IMR-90 (cell line): ENCODE data around the gene RPL31. TPM values are rescaled to one million over a fixed set of nuclear protein-coding genes. Genes with fewer than 3 reads are reported as not detected.

Experiments used
- ATAC-seq: fragments of 200-7000 bp; cut with Tn5 transposase; 2 replicates; pipeline ENCODE4 v1.9.1; 2020; ENCODE audit warnings: low read depth, mild to moderate bottlenecking, moderate library complexity
- BruUV-seq: library from RNA; stranded (reverse); fragments of 400-500 nt; replicated peaks from 2 replicates; lab custom pipeline; 2021; lab: Mats Ljungman, UMichigan
- CTCF ChIA-PET: fragments of 300-600 bp; formaldehyde crosslinking; extraction: SDS; loops from one replicate; lab custom pipeline; 2021; ENCODE audit warnings: antibody characterized with exemption; lab: Yijun Ruan, JAX
- POLR2A ChIA-PET: fragments of 300-600 bp; sonication (Branson Sonifier 250); formaldehyde crosslinking; loops from one replicate; lab custom pipeline; 2022; ENCODE audit warnings: antibody characterized with exemption; ENCODE audit not compliant: unreplicated experiment; lab: Charles Lee
- DNase-seq: peaks from one replicate; pipeline ENCODE4 v3.0.0; 2013
- H2AFZ ChIP-seq: replicated peaks from 2 replicates; pipeline ENCODE3; 2013; ENCODE audit warnings: low read length, mild to moderate bottlenecking; ENCODE audit not compliant: poor library complexity
- H2AK5ac ChIP-seq: 2 replicates; pipeline ENCODE4 v1.6.1; 2013; ENCODE audit warnings: low read depth, low read length, inconsistent platforms
- H2AK9ac ChIP-seq: replicated peaks from 2 replicates; pipeline ENCODE3; 2013; ENCODE audit warnings: mild to moderate bottlenecking, low read depth, low read length, moderate library complexity; ENCODE audit not compliant: poor library complexity
- H2BK120ac ChIP-seq: 2 replicates; pipeline ENCODE4 v1.6.1; 2013; ENCODE audit warnings: low read depth, low read length, inconsistent platforms
- H2BK15ac ChIP-seq: 3 replicates; pipeline ENCODE4 v1.6.1; 2013; ENCODE audit warnings: low read depth, low read length, inconsistent platforms
- H2BK20ac ChIP-seq: 2 replicates; pipeline ENCODE4 v1.6.1; 2013; ENCODE audit warnings: low read depth, mild to moderate bottlenecking, inconsistent platforms, low read length, moderate library complexity
- H2BK5ac ChIP-seq: 2 replicates; pipeline ENCODE4 v1.6.1; 2013; ENCODE audit warnings: mild to moderate bottlenecking, low read depth, low read length, inconsistent platforms; ENCODE audit not compliant: poor library complexity, severe bottlenecking
- H3K14ac ChIP-seq: replicated peaks from 2 replicates; pipeline ENCODE4 v1.6.1; 2013; ENCODE audit warnings: low read depth, low read length, inconsistent platforms
- H3K18ac ChIP-seq: 2 replicates; pipeline ENCODE4 v1.6.1; 2013; ENCODE audit warnings: low read depth, low read length, control low read depth
- H3K23ac ChIP-seq: 2 replicates; pipeline ENCODE4 v1.6.1; 2013; ENCODE audit warnings: low read depth, low read length, inconsistent platforms
- H3K27ac ChIP-seq: 2 replicates; pipeline ENCODE4 v1.5.1; 2013; ENCODE audit warnings: mild to moderate bottlenecking, control low read depth, low read length; ENCODE audit not compliant: insufficient read depth
- H3K27me3 ChIP-seq: 2 replicates; pipeline ENCODE4 v1.6.1; 2013; ENCODE audit warnings: low read length; ENCODE audit not compliant: control insufficient read depth, insufficient read depth
- H3K36me3 ChIP-seq: 2 replicates; pipeline ENCODE4 v1.6.1; 2013; ENCODE audit warnings: low read length, mixed read lengths; ENCODE audit not compliant: control insufficient read depth, insufficient read depth
- H3K4ac ChIP-seq: 2 replicates; pipeline ENCODE4 v1.6.1; 2013; ENCODE audit warnings: low read depth, low read length, inconsistent platforms
- H3K4me1 ChIP-seq: 2 replicates; pipeline ENCODE4 v1.6.1; 2013; ENCODE audit warnings: low read length, mixed read lengths; ENCODE audit not compliant: control insufficient read depth, insufficient read depth
- H3K4me2 ChIP-seq: 2 replicates; pipeline ENCODE4 v1.6.1; 2013; ENCODE audit warnings: low read depth, mild to moderate bottlenecking, control low read depth, low read length, moderate library complexity
- H3K4me3 ChIP-seq: 2 replicates; pipeline ENCODE4 v1.5.1; 2013; ENCODE audit warnings: low read depth, mild to moderate bottlenecking, control low read depth, low read length, moderate library complexity; ENCODE audit not compliant: insufficient read depth
- H3K56ac ChIP-seq: 2 replicates; pipeline ENCODE4 v1.6.1; 2013; ENCODE audit warnings: low read length, inconsistent platforms; ENCODE audit not compliant: insufficient read depth; ENCODE audit errors: extremely low read depth
- H3K79me1 ChIP-seq, 2 experiments: 2 replicates each; pipeline ENCODE4 v1.6.1; 2013; ENCODE audit warnings: low read length in 2 of 2, inconsistent platforms in 1 of 2, low read depth in 1 of 2
- H3K9ac ChIP-seq: 2 replicates; pipeline ENCODE4 v1.6.1; 2013; ENCODE audit warnings: low read depth, low read length, control low read depth
- H3K9me1 ChIP-seq: 2 replicates; pipeline ENCODE4 v1.6.1; 2013; ENCODE audit warnings: low read length, inconsistent platforms; ENCODE audit not compliant: insufficient read depth
- H3K9me3 ChIP-seq: 2 replicates; pipeline ENCODE4 v1.6.1; 2013; ENCODE audit warnings: low read length; ENCODE audit not compliant: control insufficient read depth, insufficient read depth
- H4K20me1 ChIP-seq: 2 replicates; pipeline ENCODE4 v1.6.1; 2013; ENCODE audit warnings: low read length, inconsistent platforms; ENCODE audit not compliant: insufficient read depth
- H4K5ac ChIP-seq: 2 replicates; pipeline ENCODE4 v1.6.1; 2013; ENCODE audit warnings: mild to moderate bottlenecking, low read depth, low read length, control low read depth
- H4K8ac ChIP-seq, 2 experiments: 2 replicates each; pipeline ENCODE4 v1.6.1; 2013; ENCODE audit warnings: low read depth in 2 of 2, low read length in 2 of 2, control low read depth in 1 of 2, inconsistent platforms in 1 of 2
- H4K91ac ChIP-seq: 2 replicates; pipeline ENCODE4 v1.6.1; 2013; ENCODE audit warnings: low read depth, low read length, inconsistent platforms; ENCODE audit not compliant: insufficient read depth
- BHLHE40 ChIP-seq: fragments of 150-350 bp; IDR thresholded peaks from 2 replicates; pipeline ENCODE4 v1.6.1; 2016; ENCODE audit warnings: mild to moderate bottlenecking, low read depth, low read length
- CEBPB ChIP-seq: IDR thresholded peaks from 2 replicates; pipeline ENCODE4 v1.6.1; 2012; ENCODE audit warnings: low read depth, low read length, improper control_type of control experiment
- CTCF ChIP-seq: conservative IDR thresholded peaks from 2 replicates; pipeline ENCODE4 v1.5.1; 2012; ENCODE audit warnings: mild to moderate bottlenecking, low read depth, low read length, improper control_type of control experiment
- ELK1 ChIP-seq: fragments of 150-350 bp; IDR thresholded peaks from 2 replicates; pipeline ENCODE4 v1.6.1; 2016; ENCODE audit warnings: low read depth, mild to moderate bottlenecking, low read length, moderate library complexity, borderline replicate concordance
- FOS ChIP-seq: fragments of 150-350 bp; IDR thresholded peaks from 2 replicates; pipeline ENCODE4 v1.6.1; 2016; ENCODE audit warnings: low read depth, low read length
- MAFK ChIP-seq: IDR thresholded peaks from 2 replicates; pipeline ENCODE4 v1.6.1; 2012; ENCODE audit warnings: low read depth, low read length, improper control_type of control experiment
- POLR2A ChIP-seq: IDR thresholded peaks from 2 replicates; pipeline ENCODE4 v1.6.1; 2012; ENCODE audit warnings: mild to moderate bottlenecking, low read depth, low read length
- RAD21 ChIP-seq: IDR thresholded peaks from 2 replicates; pipeline ENCODE4 v1.6.1; 2012; ENCODE audit warnings: low read length, improper control_type of control experiment
- SMC3 ChIP-seq: fragments of 150-350 bp; IDR thresholded peaks from 2 replicates; pipeline ENCODE4 v1.6.1; 2016; ENCODE audit warnings: low read depth, mild to moderate bottlenecking, antibody characterized with exemption, low read length, moderate library complexity
- WGBS, 2 experiments: methylation state at CpG; one replicate each; pipeline versions ENCODE4 v1.1.5 to v1.1.7; 2013; ENCODE audit warnings: missing lambda C conversion rate in 2 of 2; ENCODE audit not compliant: insufficient read length in 1 of 2; ENCODE audit errors: extremely low coverage in 2 of 2; 5-methylcytosine and 5-hydroxymethylcytosine counted together
- dilution Hi-C: fragments of 300-500 bp; cut with HindIII; formaldehyde crosslinking; loops from one replicate; pipeline ENCODE4 v1.14.3; 2018; ENCODE audit warnings: low sequenced_read_pairs; ENCODE audit not compliant: unreplicated experiment
- in situ Hi-C: fragments of 300-500 bp; cut with MboI; formaldehyde crosslinking; loops from 3 replicates; pipeline ENCODE4 v1.14.3; 2019; ENCODE audit warnings: low sequenced_read_pairs, inconsistent platforms, mixed read lengths
- intact Hi-C: fragments of 100-400 bp; cut with micrococcal nuclease; formaldehyde crosslinking; loops from 2 replicates; pipeline ENCODE4 v1.10.0; 2022
- polyA plus RNA-seq, 3 experiments: library from polyadenylated mRNA; depleted of rRNA; stranded (reverse); fragments of >200 nt; gene quantifications; 2 replicates each; pipeline ENCODE4 v1.2.3, GENCODE V29; 2012; ENCODE audit warnings: low replicate concordance in 1 of 3
- total RNA-seq: library from RNA; depleted of rRNA; stranded (reverse); fragments of >200 nt; gene quantifications from 2 replicates; pipeline ENCODE4 v1.2.3, GENCODE V29; 2012

Gene RPL31
- total and polyA plus RNA-seq, 2 of the 4 experiments (the other 2 are of a cell fraction) = 358 to 2,908 TPM

DNA sequence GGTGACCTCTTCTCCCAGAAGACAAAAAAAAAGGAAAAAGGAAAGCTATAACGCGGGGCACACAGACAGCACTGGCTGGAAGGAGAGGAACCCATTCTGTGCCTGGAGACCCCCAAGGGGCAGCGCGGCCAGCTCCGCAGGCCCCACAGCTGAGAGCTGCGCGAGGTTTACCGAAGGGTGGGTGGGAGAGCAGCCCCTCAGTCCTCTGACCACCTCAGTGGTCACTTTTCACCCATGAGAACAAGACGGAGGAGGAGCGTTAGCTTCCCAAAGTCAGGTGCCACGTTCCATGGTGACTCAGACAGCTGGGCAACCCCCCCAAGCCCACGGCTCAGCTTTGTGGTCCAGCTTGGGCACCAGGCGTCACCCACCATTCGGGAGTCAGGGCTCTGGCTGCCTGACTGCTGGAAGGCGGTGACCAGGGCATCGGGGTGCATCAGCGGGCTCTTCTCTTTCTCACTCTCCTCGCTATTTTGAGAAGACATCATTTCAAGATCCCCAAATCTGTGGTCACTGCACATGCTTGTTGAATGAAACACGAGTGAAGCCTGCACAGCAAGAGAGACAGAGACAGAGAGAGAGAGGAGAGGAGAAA, 35.2 kb downstream of the RPL31 start:
- Histone ChIP-seq H4K5ac (no peak overlapping the region), H3K56ac (no peak overlapping the region), H4K20me1 (no peaks in the 10 kb centered on the region), H2BK15ac (no peak overlapping the region), H2BK120ac (no peak overlapping the region), H2AK9ac (no peak overlapping the region), H3K4me2 (no peak overlapping the region), H3K23ac (no peak overlapping the region), H3K27ac (no peak overlapping the region), H3K4me1 (no peaks in the 10 kb centered on the region), H3K4ac (no peak overlapping the region), H2AK5ac (no peak overlapping the region; the same call in 1 of the 2 replicates), H3K36me3 (peaks cover 3% of the 10 kb centered on the region; the same call in 1 of the 2 replicates), H3K14ac (no peak overlapping the region), H2BK5ac (no peak overlapping the region), H4K8ac (no peak overlapping the region), H3K4me3 (no peak overlapping the region), H3K79me1 (no peaks in the 10 kb centered on the region), H3K27me3 (no peaks in the 10 kb centered on the region), H3K9me1 (peaks cover 7% of the 10 kb centered on the region), H2BK20ac (no peak overlapping the region), H3K9ac (no peak overlapping the region), H3K9me3 (no peaks in the 10 kb centered on the region), H4K91ac (no peak overlapping the region), H3K18ac (no peak overlapping the region), H2AFZ (no peak overlapping the region)
- TF ChIP-seq CTCF (no peak), ELK1 (no peak), BHLHE40 (no peak), SMC3 (no peak), MAFK (no peak), POLR2A (no peak), RAD21 (no peak), CEBPB (no peak), FOS (no peak)
- no TSS peak for BruUV-seq
- DNase-seq (no peak), ATAC-seq (no peak)
- 72% methylated on average over 4 of the region's 19 CpGs; no CpG with 5 or more reads in 1 of the 2 experiments for WGBS, 2 experiments
- ChIA-PET POLR2A (no interaction called here), CTCF (interaction anchor here (1.0 to 3.6 kb wide), 7 partner anchors 8 to 180 kb away, joined by 3 to 19 read pairs (median 5); partner anchors contain the start of gene TBC1D8)
- dilution Hi-C loops = no loop called here
- intact Hi-C loops = loop anchor here (2.0 kb wide), 1 partner anchor 152 kb away; no protein-coding TSS in a partner anchor
- in situ Hi-C loops = loop anchor here (5.0 kb wide), 1 partner anchor 170 kb away; no protein-coding TSS in a partner anchor
